Measurements from ENCODE around the gene SSR4. TPM values are rescaled to one million over a fixed set of nuclear protein-coding genes. Genes with fewer than 3 reads are reported as not detected.

The SSR4 gene
- total and polyA plus RNA-seq, 8 donors, result 153 to 327 (median 180) TPM

DNA sequence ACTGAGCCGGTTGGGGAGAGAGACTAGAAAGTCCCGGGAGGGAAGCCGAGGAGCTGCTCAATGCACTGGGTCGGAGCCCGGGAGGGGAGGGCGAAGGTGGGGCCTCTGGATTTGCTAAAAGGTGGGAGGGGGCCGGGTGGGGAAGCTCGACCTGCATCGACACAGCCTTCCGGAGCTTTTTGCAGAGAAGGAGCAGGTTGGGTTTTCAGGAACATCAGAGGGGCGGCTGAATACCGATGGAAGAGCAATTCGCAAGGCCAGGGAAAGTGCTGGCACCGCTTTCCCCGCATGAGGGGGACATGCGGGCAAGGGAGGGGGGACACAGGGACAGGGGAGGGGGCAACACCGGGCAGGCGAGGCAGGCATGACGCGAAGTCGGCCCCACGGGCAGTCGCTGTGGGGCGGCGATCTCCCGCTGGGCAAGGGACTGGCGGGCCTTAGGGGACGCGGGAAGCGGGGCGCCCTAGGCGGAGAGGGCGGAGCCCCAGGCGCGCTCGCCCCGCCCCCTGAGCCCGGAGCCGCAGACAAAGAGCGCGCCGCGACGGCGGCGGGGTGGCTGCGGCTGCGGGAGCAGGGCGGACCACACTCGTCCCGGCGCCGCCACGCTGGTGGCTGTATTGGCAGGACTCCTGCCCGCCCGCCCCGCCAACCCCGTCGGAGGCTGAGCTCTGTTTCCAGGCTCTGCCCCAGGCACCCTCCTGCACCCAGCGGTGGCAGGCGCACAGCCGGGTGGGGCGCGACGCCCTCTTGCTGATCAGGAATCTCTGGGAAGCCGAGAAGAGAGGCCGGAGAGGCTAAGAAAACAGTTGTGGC, 24.3 kb downstream of the SSR4 start:
- DNase-seq (peak in 2 of 4 donors; percentile 58 to 82), ATAC-seq (peak; percentile 87)
- intact Hi-C loops (cut with DNase I), result no loop called here

DNA sequence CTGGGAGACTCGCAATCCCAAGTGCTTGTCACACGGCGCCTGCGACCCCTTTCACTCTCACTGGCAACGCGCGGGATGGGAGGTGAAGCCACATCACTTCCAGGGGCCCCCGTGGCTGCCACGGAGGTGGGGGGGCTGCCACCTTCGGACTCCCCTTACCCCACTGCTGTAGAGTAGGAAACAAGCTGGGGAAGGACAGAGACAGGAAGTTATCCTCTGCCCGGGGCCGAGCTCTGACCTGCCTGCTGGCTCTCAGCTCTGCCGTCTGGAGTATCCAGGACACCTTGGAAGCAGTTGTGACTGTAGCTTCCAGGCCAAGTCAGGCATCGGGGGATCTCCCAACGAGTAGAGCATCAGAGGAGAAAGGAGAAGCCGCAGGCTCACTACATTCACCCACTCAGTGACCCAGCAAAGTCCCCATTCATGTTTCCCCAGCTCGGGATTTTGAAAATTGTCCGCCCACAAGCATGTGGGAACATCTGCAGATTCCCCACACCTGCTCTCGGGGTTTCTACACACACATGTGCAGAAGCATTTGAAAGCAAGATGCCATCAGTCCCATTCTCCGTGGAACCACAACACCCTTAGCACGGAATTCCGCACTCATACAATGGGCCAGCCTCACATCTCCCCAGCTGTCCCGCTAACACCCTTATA, 25.0 kb downstream of the SSR4 start:
- ATAC-seq (no peak), DNase-seq (no peak)
- Histone ChIP-seq H3K27me3 (peaks cover 14 to 41% of the 10 kb centered on the region in 2 donors), H3K4me1 (no peaks in the 10 kb centered on the region), H3K27ac (no peak overlapping the region), H3K36me3 (no peaks in the 10 kb centered on the region), H3K9me3 (no peaks in the 10 kb centered on the region), H3K4me3 (peak overlapping the region; percentile 27 to 34)
- intact Hi-C loops (cut with DNase I), result no loop called here
- TF ChIP-seq, protein P1, sequence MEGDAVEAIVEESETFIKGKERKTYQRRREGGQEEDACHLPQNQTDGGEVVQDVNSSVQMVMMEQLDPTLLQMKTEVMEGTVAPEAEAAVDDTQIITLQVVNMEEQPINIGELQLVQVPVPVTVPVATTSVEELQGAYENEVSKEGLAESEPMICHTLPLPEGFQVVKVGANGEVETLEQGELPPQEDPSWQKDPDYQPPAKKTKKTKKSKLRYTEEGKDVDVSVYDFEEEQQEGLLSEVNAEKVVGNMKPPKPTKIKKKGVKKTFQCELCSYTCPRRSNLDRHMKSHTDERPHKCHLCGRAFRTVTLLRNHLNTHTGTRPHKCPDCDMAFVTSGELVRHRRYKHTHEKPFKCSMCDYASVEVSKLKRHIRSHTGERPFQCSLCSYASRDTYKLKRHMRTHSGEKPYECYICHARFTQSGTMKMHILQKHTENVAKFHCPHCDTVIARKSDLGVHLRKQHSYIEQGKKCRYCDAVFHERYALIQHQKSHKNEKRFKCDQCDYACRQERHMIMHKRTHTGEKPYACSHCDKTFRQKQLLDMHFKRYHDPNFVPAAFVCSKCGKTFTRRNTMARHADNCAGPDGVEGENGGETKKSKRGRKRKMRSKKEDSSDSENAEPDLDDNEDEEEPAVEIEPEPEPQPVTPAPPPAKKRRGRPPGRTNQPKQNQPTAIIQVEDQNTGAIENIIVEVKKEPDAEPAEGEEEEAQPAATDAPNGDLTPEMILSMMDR (IDR thresholded peaks at IDR 0.05), result no peak

More for the DNA sequence above, 24.3 kb downstream of the SSR4 start:
- Histone ChIP-seq H3K4me1 (no peaks in the 10 kb centered on the region), H3K9me3 (no peaks in the 10 kb centered on the region), H3K36me3 (no peaks in the 10 kb centered on the region), H3K27me3 (peaks cover 14 to 36% of the 10 kb centered on the region in 2 donors), H3K27ac (no peak overlapping the region), H3K4me3 (peak overlapping the region; percentile 27 to 34)
- TF ChIP-seq, protein P1 (IDR thresholded peaks at IDR 0.05), result no peak

DNA sequence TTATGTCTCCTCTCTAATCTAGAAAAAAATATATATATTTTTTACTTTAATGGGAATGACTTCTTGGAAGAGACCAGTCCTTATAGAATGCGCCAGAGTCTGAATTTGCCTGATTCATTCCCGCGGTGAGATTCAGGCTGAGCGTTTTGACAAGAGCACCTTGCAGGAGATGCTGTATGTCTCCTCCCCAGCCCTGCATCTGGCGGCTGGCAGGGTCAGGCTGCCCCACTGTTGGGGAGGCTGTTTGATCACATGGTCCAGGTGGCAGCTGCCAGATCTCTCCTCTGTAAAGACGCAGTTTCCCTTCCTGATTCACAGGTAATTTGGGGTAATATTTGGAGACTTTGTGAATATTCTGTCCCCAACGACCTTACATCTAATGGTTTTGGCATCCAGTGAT, 26.1 kb downstream of the SSR4 start:
- H3K9me3 ChIP-seq, result no peaks in the 10 kb centered on the region
- peaks cover 14 to 50% of the 10 kb centered on the region in 2 donors for H3K27me3 ChIP-seq
- no peaks in the 10 kb centered on the region for H3K36me3 ChIP-seq
- TF ChIP-seq, protein P1 (IDR thresholded peaks at IDR 0.05), result no peak
- H3K4me3 ChIP-seq, result no peak overlapping the region
- no peaks in the 10 kb centered on the region for H3K4me1 ChIP-seq
- ATAC-seq, result no peak
- H3K27ac ChIP-seq, result no peak overlapping the region
- DNase-seq, result no peak
- intact Hi-C loops (cut with DNase I), result no loop called here

DNA sequence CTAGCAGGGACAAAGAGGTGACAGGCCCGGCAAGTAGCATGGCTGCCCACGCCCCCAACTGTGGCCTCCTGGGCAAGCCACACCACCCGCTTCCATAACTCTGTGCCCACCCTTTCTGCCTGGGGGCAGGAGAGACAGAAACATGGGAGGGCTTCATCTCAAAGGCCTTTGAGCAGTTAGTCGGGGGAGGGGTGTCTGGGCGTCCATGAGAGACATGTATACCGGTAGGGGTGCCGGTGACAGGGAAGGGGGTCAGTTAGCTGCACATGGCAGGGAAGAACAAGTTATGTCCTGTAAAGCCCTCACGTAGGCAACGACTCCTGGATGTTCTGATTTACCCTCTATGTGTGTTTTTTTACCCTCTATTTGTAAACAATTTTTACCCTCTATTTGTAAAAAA, 26.6 kb downstream of the SSR4 start:
- Histone ChIP-seq H3K27ac (no peak overlapping the region), H3K4me3 (no peak overlapping the region), H3K9me3 (no peaks in the 10 kb centered on the region), H3K27me3 (peaks cover 14 to 55% of the 10 kb centered on the region in 2 donors), H3K36me3 (no peaks in the 10 kb centered on the region), H3K4me1 (no peaks in the 10 kb centered on the region)
- intact Hi-C loops (cut with DNase I), result no loop called here
- TF ChIP-seq, protein P1 (IDR thresholded peaks at IDR 0.05), result no peak
- ATAC-seq (no peak), DNase-seq (no peak)

DNA sequence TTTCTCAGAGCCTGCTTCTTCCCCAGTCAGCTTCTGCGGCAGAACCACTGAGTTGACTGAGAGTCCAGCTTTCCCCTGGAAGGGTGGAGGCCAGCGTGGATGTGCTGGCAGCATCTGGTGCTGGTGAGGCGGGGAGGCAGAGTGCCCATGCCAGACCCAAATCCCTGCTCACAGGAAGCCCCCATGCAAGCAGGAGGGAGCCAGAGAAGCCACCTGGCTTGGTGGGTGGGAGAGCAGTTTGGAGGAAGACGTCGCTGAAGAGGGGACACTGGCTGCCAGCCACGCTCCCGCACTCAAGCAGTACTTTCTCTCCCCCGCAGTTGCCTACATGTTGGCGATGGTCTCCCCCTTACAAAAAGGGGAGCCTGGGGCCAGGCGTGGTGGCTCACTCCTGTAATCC, 29.9 kb downstream of the SSR4 start:
- ATAC-seq (no peak), DNase-seq (no peak)
- Histone ChIP-seq H3K27me3 (peaks cover 24 to 61% of the 10 kb centered on the region in 2 donors), H3K36me3 (no peaks in the 10 kb centered on the region), H3K27ac (no peak overlapping the region), H3K9me3 (no peaks in the 10 kb centered on the region), H3K4me3 (no peak overlapping the region), H3K4me1 (peaks cover 0 to under 1% of the 10 kb centered on the region in 2 donors)
- intact Hi-C loops (cut with DNase I), result no loop called here
- TF ChIP-seq, protein P1 (IDR thresholded peaks at IDR 0.05), result no peak
